Stimulated activated CD4-positive, alpha-beta T cell treated with anti-CD3 and anti-CD28 coated beads, Interleukin-15, amount 100 ng/mL, for 24 hours (primary cell): ENCODE measurements around the gene ZBTB34.
A peak's percentile ranks its signal among the peaks of the same experiment; 100 is the strongest.

Experiments used
- DNase-seq: peaks from one replicate; pipeline ENCODE4 v3.0.0-alpha.2; 2020

ZBTB34 gene

DNA sequence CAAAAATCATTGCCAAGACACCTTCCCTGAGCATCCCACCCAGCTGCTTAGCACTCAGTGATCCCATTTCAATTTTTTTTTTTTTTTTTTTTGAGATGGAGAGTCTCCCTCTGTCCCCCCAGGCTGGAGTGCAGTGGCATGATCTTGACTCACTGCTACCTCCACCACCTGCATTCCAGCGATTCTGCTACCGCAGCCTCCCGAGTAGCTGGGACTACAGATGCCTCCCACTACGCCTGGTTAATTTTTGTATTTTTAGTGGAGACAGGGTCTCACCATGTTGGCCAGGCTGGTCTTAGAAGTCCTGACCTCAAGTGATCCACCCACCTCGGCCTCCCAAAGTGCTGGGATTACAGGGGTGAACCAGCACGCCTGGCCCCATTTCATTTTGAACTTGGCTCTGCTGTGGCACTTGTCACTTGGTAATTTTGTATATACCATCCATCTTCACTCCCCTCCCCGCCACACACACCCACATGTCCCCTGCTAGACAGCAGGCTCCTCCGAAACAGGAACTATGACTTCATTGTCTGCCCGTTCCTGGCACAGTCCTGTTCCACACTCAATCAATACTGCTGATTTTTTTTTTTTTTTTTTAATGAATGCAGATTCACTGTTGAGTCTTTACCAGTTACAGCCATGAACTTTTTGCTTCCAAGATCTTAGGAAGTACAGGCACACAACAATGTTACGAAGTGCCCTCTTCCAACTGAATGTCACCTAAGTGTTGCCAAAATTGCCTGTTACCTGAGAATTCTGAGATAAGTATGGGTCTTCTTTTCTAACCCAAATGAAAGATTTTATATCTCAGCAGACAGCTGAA, 17.3 kb upstream of the ZBTB34 start:
- DNase-seq = no peak

DNA sequence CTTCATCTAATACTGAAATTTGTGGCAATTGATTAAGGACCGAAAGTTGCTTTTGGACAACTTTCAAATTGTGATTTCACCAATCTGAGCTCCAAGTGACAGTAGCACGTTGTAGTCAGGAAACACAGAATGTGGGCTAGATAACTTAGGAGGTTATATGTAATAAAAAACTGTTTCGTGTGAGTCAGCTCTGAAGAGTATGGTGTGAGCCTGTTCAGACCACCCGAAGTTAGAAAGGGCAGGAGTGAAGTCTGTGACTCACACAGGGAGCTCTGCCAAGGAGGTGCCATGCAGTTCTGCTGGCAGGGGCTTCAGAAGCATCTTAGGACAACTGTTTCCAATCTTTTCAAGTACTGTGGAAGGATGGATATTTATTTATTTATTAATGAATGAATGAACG, 16.4 kb upstream of the ZBTB34 start:
- DNase-seq = no peak

DNA sequence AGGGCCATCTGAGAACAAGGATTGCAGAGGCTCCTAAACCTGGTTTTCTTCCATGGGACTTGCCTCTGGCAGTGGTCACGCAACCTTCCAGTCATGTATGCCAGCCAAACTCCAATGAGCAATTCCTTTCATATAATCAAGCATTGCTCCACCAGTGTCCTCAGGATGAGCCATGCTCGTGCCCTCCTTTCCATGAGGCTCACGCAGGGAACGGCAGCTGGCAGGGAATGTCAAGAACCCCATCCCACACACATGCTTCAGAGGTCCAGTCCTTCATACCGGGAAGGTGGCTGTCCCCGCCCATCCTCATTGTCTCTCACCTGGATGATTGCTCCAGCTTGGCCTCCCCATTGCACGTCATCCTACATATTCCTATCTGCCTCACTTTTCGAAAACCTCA, 13.4 kb upstream of the ZBTB34 start:
- DNase-seq = no peak

DNA sequence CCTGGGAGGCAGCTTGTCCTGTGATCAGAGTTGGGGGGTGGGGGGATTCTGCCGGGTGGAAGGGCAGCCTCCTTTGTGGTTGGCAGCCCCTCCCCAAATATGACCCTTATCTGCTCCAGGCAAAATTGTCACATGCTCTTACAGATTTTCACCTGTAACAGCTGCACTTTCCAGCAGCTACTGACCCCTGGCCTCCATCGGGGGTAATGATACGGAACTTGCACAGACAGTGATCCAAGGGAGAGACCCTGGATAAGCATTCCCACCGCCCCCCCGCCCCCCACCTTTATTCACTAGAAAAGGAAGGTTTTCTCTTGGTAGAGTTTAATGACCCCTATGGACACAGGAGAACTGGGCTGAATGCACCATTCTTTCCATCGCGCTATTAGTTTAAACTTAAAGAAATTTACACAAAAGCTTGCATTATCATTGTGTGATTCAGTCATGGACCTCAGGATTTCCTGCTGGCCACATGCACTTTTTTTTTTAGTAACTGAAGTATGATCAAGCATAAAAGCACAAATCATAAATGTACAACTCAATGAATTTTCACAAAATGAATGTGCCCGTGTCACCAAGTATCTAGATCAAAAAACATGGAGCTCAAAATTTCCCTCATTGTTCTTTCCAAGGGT, 10.7 kb upstream of the ZBTB34 start:
- DNase-seq = no peak

DNA sequence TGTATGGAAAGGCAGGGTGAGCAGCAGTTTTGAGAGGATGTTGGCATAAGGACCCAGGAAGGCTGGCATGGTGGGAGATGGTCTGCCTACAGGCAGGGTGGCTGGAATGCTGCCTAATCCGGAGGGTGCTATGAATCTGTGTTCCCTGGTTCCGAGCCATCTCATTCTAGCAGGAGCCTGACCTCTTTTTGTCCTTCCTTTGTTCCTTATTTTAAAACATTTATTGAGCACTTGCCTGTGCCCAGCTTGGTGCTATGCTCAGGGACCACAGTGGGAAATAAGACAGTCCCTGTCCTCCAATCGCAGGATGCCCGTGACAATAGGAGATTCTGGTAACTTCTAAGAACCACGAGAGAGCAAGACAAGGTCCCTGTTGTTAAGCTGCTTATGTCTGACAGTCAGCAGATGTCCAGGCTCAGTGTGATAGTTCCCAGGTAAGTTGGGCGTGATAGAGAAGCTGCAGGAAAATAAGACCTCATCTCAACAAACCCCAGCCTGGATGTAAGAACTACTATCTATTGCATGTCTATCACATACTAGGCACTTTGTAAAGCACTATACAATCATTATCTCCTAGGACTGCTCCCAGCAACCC, 9.1 kb upstream of the ZBTB34 start:
- no peak for DNase-seq

DNA sequence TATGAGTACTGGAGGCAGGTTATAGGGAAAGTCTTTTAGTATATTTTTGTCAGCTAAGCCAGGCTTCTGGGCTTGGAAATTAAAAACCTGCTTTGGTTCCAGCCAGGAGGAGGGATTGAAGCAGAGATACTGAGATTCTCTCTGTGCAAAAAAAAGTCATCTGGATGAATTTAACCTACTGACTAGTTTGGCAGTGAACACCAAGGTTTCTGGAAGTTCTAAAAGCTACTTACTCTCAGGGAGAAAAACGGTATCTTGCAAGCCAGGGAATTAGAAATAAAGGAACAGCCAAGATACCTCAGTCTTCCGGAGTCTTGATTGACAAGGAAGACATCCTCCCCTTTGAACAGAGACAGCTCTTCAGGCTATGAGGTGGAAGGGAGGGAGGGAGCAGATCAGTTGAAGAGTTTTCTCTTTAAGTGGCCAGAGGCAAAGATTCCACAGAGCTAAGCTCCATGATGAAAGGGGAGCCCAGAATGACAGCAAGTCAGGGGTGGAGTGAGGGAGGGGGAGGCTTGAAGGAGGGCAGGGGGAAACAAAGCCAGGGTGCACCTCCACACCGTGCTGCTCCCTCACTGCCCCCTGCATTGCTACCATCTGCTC, 8.3 kb upstream of the ZBTB34 start:
- no peak for DNase-seq

DNA sequence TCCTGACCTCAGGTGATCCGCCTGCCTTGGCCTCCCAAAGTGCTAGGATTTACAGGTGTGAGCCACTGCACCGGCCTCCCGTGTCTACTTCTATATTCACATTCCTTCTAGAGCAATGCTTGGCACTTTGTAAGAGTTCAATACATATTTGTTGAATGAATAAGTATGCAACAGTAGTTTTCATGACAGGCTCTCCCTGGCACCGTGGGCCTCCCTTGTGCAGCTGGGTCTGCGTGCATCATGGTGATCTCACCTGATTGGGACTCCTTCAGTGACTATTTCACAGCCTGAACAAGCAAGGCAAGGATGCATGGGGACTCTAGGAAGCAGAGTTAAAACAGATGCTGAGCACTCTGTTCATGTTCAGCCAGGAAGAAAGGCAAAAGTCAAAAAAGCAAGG, 6.8 kb upstream of the ZBTB34 start:
- DNase-seq = no peak

DNA sequence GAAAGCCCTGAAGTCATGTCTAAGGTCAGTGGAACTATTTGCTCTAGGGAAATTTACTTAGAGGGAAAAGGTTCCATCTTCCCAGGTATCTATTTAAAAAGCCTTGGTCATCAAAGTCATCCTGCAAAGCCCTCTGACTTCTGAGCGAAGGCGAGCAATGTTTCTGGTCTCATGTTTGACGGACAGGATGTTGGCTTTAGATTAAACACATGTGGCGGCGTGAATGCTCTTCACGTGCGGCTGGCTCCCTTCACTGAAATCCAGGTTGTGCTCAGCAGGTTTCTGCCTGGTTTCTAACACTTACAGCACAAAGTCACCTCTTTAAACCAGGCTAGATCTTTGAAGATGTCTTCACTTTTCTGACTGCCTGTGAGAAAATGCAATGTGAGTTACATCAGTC, 5.7 kb upstream of the ZBTB34 start:
- DNase-seq = no peak

DNA sequence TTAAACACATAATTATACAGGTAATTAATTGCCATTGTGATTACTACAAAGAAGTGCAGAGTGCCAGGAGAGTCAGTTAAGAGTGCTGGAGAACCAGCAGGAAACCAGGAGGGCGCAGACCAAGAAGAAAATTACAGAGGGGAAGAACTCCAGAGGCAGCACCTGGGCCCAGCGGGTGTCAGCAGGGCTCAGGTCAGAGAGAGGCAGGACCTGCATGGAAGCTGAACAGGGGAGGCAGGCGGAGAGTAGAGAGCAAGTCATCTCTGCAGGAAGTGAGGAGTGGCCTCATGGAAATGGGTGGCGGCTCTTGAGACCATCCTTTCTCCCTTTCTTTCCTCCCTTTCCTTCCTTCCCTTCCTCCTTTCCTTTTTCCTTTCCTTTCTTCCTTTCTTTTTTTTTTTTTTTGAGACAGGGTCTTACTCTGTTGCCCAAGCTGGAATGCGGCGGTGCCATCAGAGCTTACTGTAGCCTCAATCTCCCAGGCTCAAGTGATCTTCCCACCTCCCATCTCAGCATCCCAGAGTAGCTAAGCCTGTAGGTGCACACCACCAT, 4.0 kb upstream of the ZBTB34 start:
- no peak for DNase-seq

DNA sequence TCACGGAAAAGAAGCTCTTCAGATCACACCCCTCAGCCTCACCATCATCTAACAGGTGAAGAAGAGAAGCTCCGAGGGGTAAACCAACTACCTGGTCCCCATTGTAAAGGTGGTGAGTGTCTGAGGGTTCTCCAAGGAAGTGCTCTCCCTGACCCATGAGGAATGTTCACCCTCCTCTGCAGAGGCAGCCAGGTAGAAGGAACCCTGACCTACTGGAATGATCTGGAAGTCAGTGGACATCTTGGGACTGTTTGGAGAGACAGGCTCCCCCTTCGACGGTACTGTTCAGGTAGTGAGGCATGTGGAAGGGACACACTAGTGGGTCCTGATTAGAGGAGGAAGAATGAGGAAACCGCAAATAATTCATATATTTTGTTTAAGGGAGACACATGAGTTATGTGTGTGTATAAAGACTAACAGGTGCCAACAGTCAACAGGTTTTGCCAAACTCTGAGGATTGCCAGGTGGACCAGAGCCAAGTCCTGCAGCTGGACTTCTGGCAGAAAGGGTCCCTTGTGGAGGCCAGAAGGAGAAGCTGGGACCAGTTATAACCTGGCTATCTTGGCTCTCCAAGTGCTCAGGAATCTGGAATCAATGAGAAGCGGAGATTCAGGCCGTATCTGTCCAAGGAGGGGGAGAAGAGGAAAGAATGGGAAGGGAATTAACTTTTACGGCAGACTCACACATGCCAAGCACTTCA, 3.0 kb upstream of the ZBTB34 start:
- no peak for DNase-seq

DNA sequence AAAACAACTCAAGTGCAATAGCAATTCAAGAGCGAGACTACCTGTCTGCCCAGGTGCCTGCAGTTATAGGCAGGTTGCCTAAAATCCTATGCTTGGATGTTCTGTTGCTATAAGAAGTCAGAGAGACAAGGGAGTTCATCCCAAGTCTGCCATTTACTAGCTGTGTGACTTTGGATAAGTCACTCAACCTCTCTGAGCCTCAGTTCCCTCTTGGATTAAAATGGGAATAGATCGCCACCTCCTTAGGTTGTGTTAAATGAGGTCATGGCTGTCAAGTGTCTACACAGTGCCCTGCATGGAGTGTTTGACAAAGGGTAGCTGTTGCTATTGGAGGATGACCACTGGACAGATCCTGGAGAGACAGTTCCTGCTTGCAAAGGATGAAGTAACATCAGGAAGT, 1.3 kb upstream of the ZBTB34 start:
- DNase-seq = no peak

DNA sequence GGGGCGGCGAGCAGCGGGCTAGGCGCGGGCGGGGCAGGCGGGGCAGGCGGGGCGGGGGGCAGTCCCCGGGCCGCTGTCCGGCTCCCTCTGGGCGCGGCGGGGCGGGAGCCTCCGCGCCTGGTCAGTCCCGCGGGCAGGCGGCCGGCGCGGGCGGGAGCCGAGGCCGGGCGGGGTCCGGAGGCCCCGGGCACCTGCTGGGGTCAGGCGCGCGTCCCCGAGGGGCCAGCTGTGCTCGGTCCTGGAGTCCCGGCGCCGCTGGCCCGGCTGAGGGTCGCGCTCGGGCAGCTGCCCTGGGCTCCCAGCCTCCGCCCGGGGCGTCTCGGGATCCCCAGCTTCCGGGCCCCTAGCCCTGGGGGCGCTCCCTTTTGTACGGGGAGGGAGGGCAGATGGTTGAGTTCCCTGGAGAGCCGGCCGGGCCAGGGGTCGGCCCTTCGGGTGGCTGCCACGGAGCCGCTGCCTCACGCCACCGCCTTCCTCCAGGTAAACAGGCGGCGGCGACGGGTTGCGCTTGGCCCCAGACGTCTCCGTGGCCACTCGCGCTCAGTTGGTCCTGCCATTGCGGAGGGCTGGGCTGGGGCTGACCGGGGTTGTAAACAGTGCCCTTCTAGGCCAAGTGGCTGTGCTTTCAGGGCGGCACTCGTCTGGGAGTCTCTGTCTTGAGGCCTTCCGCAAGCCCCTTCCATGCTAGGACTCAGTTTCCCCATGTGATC, 473 bp downstream of the ZBTB34 start:
- peak; percentile 39 for DNase-seq

DNA sequence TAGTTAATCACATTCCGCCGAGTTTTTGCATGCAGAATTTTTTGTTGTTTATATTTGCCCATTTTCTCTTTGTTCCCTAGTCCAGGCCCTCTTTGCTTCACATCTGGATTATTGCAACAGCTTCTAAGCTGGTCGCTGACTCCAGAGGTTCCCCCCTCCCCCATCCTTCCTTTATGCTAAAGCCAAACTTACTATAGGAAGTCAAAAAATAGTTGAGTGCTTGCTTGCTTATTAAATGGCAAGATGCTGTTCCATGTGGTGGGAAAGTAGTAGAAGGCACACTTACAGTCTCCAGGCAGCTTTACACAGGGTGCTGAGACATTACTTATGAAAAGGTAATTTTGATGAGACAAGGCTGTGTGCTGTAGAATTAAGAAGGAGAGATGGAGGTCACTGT, 1.3 kb downstream of the ZBTB34 start:
- no peak for DNase-seq

DNA sequence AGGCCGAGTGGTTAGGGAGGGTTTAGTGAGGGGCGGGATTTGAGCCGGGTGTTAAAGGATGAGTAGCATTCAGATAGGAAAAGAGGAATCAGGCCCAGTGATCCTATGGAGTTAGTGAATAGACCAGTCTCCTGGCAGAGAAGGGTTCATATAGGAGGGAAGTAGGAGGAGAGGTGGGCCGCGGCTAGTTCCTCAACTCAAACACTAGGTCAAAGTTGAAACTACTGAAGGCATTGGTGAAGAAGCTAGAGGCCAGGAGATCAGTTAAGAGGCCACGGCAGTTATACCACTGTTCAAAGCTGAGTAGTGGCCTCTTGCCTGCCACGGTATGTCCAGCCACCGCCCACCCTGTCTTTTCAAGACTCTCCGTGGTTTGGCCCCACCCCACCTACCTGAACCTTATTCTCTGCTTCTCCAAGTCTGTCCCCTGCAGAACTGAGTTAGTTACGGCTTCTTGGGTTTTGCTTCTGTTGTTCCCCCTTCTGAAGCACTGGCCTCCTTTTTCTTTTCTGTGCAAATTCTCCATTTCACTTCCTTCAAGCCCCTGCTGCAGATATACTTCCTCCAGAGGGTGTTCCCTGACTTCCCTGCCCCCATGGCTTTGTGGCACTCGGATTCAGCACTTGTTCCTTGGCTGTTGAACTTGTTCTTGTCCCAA, 1.8 kb downstream of the ZBTB34 start:
- no peak for DNase-seq

DNA sequence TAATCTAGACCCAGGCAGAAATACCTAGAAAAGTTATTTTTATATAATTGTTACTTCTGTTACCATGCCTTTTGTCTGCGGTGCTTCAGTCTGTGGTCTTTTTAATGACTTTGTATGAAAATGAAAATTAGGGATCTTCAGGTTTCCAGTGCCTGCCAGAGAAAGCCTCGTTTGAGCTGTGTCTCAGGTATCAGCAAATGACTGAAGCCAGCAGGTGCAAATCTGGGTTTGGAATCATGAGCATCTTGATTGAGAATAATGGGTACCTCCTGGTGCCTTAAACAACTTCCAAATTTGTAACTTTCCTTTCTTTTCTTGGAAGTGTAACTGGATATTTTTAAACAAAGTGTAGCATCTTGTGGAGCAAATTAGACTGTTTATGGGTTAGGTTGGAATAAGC, 4.3 kb downstream of the ZBTB34 start:
- DNase-seq = no peak

DNA sequence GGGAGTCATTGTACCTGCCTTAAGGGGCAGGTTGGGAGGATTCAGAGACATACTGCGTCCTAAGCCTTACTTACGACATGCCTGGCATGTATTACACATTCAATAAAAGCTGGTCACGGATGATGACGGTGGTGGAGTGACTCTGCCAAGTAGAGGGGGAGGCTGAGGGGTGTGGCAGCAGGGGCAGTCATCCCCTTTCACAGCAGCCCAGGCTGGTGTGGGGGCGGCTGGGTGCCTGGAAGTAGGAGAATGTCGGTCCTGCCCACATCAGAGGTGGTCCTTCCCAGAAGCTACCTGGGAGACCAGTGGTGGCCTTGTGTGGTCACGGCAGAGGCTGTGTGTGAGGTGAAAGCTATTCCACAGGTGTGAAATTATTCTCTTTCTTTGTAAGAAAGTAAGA, 8.9 kb downstream of the ZBTB34 start:
- DNase-seq = no peak

DNA sequence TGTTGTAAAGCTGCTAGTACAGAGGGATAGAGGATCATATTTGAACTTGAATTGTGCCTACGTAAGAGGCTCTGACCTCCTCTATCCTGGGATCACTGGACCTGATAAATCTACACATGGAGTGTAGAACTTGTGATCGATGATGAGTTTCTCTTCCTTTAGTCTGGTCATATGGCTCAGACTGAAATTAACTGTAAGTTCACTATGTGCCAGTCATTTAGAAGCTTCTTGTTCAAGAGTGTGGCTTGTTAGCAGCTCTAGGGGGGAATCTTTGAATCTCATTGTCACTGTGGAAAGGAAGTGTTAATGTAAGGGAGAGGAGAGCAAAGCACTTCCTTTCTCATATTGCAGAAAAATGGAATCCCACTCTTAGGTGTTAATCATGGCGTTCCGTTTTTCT, 12.1 kb downstream of the ZBTB34 start:
- no peak for DNase-seq

DNA sequence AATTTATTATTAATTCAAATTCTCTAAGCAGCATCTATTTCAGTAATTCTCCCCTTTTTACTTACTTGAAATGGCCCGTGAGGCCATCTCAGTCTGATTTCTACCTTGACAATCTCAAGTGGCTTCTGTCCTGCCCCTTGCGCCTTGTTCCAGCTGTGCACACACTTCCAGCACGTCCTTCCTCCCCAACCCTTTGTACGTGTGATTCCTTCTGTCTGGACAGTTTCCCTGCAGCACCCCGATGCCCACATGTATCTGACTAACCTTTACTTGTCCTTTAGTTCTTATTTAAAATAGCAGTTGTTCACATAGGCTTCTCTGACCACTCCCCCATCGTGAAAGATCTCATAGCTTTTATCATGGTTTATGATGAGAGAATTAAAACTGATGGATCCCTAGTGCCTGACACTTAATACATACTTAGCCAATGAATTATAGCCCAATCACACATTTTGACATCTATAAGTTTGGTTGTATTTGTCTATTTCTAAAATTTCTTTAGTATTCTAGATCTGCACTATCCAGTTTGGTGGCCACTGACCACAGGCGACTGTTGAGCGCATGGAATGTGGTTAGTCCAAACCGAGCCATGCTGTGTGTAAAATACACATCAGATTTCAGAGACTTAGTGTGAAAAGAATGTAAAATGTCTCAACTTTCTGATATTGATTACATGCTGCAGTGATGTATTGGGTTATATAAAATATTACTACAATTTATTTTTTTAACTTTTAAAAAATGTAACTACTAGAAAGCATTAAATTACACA, 14.3 kb downstream of the ZBTB34 start:
- no peak for DNase-seq

DNA sequence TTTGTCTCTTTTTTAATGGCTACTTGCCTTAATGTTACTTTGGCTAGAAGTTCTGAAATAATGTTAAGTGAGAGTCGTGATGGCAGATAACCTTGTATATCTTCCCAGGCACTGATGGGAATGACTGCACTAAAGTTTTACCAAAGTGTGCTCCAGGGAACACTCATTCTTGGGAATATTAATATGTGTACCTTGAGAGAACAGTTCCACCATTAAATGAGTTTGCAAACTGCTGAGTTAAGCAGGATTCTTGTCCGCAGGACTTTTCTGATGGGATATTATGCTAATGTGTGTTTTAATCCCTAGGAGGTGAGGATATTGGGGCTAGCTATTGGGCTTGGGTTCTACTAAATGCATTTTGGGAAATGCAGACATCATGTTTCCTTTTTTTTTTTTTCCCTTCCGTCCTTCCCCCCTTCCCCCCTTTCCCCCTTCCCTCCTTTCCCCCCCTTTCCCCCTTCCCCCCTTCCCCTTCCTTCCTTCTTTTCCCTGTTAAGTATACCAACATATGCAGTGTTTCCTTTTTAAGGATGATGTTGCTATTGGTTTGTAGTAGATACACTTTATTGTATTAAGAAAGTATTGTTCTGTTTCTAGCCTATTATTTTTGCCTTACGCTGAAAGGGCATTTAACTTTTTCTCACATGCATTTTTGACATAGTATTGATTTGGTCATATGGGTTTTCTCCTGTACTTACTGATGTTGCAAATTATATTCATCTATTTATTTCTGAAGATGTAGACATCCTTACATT, 15.5 kb downstream of the ZBTB34 start:
- no peak for DNase-seq

DNA sequence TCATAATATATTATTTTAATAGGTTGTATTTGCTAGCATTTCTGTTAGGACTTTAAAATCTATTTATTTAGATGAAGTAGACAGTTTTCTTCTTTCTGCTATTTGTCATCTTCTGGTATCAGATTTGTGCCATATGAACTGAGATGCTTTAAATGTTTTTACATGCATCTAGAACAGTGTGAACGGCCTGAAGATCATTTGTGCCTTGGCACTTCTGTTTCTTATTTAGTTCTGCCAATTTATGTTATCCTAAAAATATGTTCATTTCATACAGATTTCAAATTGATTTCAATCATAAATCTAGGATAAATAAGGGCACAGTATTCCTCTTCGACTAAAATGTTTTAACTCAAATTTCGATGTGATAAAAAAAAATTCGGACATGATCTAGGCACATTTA, 16.1 kb downstream of the ZBTB34 start:
- DNase-seq = no peak
